Measurements from ENCODE around the gene BANK1. TPM values are rescaled to one million over a fixed set of nuclear protein-coding genes. Genes with fewer than 3 reads are reported as not detected.

Gene BANK1
- total RNA-seq, 1 experiment from 2014 or later = 1.1 TPM

DNA sequence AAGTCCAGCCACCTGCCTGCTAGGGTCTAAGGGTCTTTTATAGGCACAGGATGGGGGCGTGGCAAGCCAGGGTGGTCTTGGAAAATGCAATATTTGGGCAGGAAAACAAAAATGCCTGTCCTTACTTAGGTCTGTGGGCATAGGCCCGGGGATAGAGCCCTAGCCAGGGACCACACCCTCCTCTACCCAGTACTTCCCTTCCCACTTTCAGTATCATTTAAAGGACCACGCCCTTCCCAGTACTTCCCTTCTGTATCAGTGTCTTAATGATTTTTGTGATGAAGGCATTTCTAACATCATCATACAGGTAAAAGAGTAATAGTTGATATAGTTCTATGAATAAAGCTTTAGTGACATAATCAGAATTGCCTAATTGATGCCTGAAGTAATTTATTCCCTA lies 11.4 kb downstream of the BANK1 start:
- Mint-ChIP-seq H3K36me3 (ENCODE audit: insufficient read depth in 1 of 3, low read depth in 3 of 3) (peaks cover 0 to 4% (median 1%) of the 10 kb centered on the region in 3 experiments; a peak in 1 of 7 replicates), H3K4me1 (no peaks in the 10 kb centered on the region)

More for the DNA sequence above, 11.4 kb downstream of the BANK1 start:
- Histone ChIP-seq H3K14ac (ENCODE audit: insufficient read depth, low read length) (no peak overlapping the region), H4K20me1 (ENCODE audit: control insufficient read depth, insufficient read depth, insufficient read length) (no peaks in the 10 kb centered on the region), H3K56ac (ENCODE audit: insufficient read length, low read depth, low read length) (no peak overlapping the region), H2BK20ac (ENCODE audit: low read depth, low read length, poor library complexity, severe bottlenecking) (no peak overlapping the region), H3K4me2 (ENCODE audit: insufficient read depth, insufficient read length, low read length) (no peak overlapping the region), H3K4ac (ENCODE audit: low read depth, low read length) (no peak overlapping the region), H3K27me3 (ENCODE audit: insufficient read depth, low read length) (no peaks in the 10 kb centered on the region), H3K9ac (ENCODE audit: extremely low read depth, insufficient read length, low read length) (no peak overlapping the region), H3K4me1 (ENCODE audit: insufficient read depth, low read length) (no peaks in the 10 kb centered on the region), H4K5ac (ENCODE audit: insufficient read length, low read depth, low read length) (no peak overlapping the region), H2BK5ac (ENCODE audit: insufficient read length, low read length) (no peak overlapping the region), H4K91ac (ENCODE audit: insufficient read length, low read depth, low read length) (no peak overlapping the region), H4K8ac (replicated peaks; ENCODE audit: insufficient read length, low read depth, low read length) (no peak overlapping the region), H3K23me2 (ENCODE audit: insufficient read length, low read depth, low read length, poor library complexity, severe bottlenecking) (no peaks in the 10 kb centered on the region), H2BK12ac (ENCODE audit: insufficient read length, low read depth, low read length) (no peak overlapping the region), H2AK5ac (ENCODE audit: insufficient read length, low read length) (no peak overlapping the region), H3K27ac (ENCODE audit: insufficient read length, low read depth, low read length) (no peak overlapping the region), H3K79me2 (ENCODE audit: insufficient read depth, low read length) (no peaks in the 10 kb centered on the region), H2BK120ac (ENCODE audit: low read depth, low read length, poor library complexity, severe bottlenecking) (no peak overlapping the region), H2BK15ac (ENCODE audit: low read depth, low read length) (no peak overlapping the region), H3K18ac (ENCODE audit: insufficient read length, low read depth, low read length) (no peak overlapping the region), H3K9me3 (ENCODE audit: control insufficient read depth, low read depth, low read length) (no peaks in the 10 kb centered on the region), H2AFZ (ENCODE audit: low read length) (no peak overlapping the region), H3K23ac (ENCODE audit: insufficient read length, low read depth, low read length) (no peak overlapping the region), H3K79me1 (ENCODE audit: insufficient read depth, low read depth, low read length, poor library complexity, severe bottlenecking) (no peaks in the 10 kb centered on the region), H3T11ph (ENCODE audit: low read length) (no peak overlapping the region)
- Mint-ChIP-seq H3K9me3 (peaks cover 3 to 5% of the 10 kb centered on the region in 2 experiments; a peak in 3 of 5 replicates), H3K27me3 (ENCODE audit: low read depth) (no peaks in the 10 kb centered on the region), H3K27ac (no peak overlapping the region), H3K4me3 (no peak overlapping the region)
- TF ChIP-seq, protein P1, sequence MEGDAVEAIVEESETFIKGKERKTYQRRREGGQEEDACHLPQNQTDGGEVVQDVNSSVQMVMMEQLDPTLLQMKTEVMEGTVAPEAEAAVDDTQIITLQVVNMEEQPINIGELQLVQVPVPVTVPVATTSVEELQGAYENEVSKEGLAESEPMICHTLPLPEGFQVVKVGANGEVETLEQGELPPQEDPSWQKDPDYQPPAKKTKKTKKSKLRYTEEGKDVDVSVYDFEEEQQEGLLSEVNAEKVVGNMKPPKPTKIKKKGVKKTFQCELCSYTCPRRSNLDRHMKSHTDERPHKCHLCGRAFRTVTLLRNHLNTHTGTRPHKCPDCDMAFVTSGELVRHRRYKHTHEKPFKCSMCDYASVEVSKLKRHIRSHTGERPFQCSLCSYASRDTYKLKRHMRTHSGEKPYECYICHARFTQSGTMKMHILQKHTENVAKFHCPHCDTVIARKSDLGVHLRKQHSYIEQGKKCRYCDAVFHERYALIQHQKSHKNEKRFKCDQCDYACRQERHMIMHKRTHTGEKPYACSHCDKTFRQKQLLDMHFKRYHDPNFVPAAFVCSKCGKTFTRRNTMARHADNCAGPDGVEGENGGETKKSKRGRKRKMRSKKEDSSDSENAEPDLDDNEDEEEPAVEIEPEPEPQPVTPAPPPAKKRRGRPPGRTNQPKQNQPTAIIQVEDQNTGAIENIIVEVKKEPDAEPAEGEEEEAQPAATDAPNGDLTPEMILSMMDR (conservative IDR thresholded peaks at IDR 0.05) = no peak
- no peak for DNase-seq
- WGBS (ENCODE audit: extremely low coverage, insufficient read length, low lambda C conversion rate) = no CpG with 5 or more reads among the region's 3 CpGs

Data from H9 (cell line).